NCI-H2171 (cell line): ENCODE results near the gene RETSAT.
"Not testable (repeated sequence)": the region's sequence is repeated elsewhere in the genome, so short reads cannot be mapped to it uniquely, and the experiment has no call there.

Experiments
- DNase-seq: peaks from one replicate; lab custom pipeline; 2025; lab: John Stamatoyannopoulos, UW

Gene RETSAT

GRCh38 chr2:85354286-85355072 lies at the start of gene RETSAT, which contains the start of gene ELMOD3:
Gene RETSAT (minus strand): TSS chr2:85354528. CDS start chr2:85354507, 21 bp downstream.
Gene ELMOD3 (plus strand): TSS chr2:85354769. CDS start chr2:85357199, 2,430 bp downstream.
- peak; percentile 97 for DNase-seq

DNA sequence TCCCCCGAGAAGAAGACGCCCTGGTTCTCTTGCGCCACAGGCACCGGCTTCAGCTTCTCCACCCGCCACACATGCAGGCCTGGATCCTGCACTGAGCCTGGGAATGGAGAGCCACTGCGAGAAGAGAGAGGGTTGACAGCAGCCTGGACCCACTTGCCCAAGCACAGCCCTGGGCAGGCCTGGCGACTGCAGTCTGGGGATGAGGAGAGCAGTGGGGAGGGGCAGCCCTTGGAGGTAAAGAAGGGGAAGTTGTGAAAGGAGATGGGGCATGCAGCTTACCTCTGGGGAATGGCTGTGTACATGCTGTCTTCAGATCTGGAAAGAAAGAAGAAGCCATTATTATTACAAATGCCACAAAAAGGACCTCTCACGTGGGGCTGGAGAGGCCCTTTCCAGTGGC lies 47.5 kb upstream of the RETSAT start:
- DNase-seq = no peak

GRCh38 chr2:85401464-85401805 lies 47.1 kb upstream of the RETSAT start:
- DNase-seq = no peak

- no peak for DNase-seq
Observed at GRCh38 chr2:85400541-85401463, 46.5 kb upstream of the RETSAT start.

DNA sequence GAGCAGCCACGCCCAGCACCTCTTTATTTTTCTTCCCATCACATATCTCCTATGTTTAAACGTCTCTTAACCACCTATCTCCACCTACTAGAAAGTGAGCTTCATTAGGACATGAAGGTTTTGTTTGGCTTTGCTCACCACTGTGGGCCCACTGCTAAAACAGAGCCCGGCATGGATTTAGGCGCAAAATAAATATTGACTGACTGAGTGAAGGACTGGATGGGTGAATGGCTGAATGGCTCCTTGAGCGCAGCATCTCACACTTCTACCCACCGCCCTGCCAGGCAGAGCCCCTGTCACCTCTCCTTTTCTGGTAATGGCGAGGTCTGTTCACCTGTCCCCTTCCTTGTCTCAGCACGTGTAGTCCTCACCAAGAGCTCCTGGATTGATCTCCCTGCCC lies 45.7 kb upstream of the RETSAT start:
- no peak for DNase-seq

DNA sequence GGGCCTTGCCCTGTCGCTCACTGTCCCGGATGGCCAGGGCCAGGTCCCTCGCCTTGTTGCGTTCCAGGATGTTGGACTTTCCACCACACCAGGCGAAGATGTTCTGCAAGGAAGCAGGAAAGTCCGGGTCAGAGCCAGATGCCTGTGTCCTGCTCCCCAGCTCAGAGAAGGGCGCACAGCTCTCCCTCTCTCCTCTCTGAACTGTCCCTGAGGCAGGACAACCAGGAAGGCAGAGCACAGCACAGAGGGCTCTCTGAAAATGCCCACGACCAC lies 44.8 kb upstream of the RETSAT start:
- DNase-seq = no peak

DNA sequence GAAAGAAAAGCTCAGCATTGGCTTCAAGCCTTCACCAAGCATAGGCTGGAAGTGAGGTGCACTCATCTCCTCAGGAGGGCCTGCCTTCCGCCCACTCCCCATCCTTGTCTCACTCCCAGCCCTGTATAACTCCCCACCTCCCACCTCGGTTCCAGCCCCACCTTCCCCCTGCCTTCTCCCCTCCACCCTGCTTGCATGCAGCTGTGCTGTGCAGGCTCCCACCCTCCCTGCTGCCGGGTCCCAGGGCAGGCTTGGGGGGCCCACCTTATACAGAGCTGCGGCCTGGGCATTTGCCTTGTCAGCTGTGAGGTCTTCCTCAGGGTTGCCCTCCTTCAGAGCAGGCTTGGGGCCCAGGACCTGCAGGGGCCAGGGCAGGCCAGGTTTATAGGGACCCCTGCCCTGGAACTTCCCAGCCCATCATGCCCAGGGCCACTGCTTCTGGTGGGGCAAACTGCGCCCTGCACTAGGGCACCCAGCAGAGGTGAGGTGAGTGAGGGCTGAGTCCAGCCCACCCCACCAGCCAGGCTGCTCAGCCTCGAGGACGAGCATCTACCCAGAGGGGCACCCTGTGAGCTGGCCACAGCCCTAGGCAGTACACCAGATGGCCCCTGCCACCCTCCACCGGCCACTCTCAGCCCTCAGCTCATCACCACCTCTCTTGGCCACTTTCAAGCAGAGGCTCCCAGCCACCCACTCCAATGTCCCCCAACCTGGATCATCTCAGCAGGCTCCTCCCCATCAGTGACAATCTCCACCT lies 44.3 kb upstream of the RETSAT start:
- DNase-seq = no peak

DNA sequence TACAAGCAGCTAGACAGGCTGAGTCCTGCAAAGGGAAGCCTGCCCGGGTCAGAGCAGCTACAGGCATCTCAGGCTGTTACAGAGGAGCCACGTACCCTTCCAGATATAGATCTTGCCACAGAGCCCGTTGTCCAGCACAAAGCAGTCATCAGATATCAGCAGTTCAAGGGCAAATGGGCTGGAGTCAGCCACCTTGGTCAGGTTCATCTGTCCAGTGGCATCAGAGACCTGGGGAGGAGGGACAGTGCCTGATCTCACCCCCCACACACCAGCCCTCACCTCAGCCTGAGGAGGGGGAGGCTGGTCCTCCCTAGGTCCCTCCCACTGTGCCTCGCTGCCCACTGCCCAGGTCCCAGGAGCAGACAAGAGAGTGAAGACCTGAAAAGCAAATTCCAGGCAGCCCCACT lies 43.6 kb upstream of the RETSAT start:
- DNase-seq = no peak

- DNase-seq = no peak
Observed at GRCh38 chr2:85396531-85397470, 42.5 kb upstream of the RETSAT start.

DNA sequence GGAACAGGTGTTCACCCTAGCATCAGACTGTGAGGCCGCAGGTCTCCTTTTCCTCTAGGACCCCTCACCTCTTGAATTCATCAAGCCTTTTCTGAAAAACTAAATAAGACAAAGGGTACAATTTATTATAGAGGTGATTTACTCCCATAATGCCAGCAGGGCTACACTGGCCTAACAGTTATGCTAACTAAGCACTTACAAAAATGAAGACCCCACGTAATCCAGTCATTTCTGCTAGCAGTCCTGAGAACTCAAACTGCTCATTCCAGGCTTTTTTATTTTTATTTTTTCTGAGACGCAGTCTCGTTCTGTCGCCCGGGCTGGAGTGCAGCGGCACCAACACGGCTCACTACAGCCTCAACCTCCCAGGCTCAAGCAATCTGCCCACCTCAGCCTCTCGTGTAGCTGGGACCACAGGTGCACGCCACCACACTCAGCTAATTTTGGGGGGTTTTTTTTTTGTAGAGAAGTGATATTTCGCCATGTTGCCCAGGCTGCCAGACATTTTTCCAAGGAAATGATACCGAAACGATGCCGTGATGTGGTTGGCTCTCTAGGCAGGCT lies 41.7 kb upstream of the RETSAT start:
- DNase-seq = no peak

DNA sequence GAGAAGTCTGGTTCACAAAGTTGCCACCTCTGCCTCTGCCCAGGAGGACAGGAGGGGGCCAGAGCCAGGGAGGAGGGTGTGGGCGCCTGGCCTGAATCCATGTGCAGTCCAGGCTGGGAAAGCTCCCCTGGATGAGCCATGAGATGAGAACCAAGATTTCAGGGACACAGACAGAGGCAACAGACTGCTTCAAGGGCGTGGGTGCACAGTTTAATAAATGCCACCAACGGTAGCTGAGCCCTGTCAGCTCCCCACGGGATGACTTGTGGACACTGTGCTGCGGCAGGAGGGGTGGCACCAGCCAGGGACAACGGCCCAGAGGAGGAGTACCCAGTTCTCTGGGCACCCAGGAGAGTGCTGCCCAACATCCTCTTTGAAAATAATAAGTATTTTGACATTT lies 40.6 kb upstream of the RETSAT start:
- no peak for DNase-seq

DNA sequence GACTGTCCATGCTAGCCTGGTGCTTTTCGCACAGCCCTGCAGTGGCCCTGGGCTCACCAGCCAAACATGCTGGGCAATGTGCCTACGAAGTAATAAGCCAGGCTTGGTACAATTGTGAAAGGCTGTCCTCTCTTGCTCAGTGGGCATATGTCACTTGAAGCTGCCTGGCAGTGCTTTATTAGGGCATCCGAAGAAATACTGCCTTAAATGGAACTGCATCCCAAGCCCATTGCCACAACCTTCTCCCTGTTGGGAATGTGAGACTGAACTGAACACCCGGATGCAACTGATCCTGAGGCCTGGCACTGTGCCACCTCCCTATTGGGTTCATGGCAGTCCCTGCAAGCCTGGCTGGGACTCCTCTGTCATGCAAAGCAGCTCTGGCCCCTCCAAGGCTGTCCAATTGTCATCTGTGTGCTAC lies 39.9 kb upstream of the RETSAT start:
- DNase-seq = peak; percentile 66

GRCh38 chr2:85393836-85394235 lies 39.5 kb upstream of the RETSAT start:
- DNase-seq = no peak

GRCh38 chr2:85390941-85391669 lies 36.8 kb upstream of the RETSAT start:
- no peak for DNase-seq

DNA sequence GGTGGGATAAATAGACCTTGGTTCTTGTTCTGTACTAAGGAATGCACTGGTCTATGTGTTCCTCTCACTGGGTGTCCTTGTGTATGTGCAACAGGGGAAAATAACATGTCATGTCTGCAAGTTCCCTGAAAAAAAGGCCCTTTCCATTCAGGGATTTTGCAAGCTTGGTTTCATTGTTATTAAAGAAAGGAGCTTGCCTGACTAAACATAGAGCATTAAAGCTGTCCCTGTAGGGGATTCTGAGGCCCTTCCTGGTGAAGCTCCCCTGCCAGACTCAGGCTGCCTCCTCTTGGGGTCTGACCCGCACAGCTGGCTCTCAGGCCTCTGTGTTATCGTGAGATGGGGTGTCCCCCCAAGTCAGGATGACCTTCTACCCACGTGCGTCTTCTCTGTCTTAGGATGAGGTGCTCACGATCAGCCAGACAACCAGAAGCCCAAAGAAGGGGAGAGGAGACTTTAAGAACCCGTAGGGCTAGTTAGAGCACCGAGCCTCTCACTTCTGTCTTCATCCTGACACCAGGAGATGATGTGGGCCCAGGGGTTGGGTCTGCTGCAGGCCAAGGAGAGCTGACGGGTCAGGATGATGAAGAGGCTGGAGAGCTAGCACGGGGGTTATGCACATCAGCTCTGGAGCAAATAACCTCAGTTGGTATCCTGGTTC lies 34.7 kb upstream of the RETSAT start:
- no peak for DNase-seq

- no peak for DNase-seq
Observed at GRCh38 chr2:85387754-85388153, 33.4 kb upstream of the RETSAT start.

DNA sequence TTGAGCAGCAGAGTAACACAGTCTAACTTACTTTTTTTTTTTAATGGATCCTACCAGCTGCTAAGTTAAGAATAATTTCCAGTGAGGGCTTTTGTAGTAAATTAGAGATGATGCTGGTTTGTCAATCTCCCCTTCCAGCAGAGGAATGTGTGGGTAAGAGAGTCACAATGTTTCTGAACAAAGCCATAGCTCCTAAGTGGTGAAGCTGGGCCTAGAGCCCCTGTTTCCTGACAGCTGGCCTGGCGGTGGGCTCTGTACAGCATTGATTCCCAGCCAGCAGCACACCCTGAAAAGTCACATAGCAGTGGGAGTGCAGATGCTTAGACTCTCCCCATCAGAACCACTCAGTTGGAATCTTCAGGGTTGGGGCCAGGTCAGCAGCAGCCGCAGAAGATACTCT lies 31.4 kb upstream of the RETSAT start:
- no peak for DNase-seq

- no peak for DNase-seq
Observed at GRCh38 chr2:85383850-85384249, 29.5 kb upstream of the RETSAT start.

DNA sequence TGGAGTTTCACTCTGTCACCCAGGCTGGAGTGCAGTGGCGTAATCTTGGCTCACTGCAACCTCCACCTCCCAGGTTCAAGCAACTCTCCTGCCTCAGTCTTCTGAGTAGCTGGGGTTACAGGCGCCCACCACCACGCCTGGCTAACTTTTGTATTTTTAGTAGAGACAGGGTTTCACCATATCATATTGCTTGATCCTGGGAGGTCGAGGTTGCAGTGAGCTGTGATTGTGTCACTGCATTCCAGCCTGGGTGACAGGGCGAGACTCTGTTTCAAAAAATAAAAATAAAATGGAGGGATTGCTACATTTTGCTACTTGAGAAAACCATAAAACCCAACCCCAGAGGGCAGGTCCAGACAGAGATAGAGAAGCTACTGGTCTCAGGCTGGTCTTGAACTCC lies 28.8 kb upstream of the RETSAT start:
- not testable (repeated sequence) for DNase-seq

DNA sequence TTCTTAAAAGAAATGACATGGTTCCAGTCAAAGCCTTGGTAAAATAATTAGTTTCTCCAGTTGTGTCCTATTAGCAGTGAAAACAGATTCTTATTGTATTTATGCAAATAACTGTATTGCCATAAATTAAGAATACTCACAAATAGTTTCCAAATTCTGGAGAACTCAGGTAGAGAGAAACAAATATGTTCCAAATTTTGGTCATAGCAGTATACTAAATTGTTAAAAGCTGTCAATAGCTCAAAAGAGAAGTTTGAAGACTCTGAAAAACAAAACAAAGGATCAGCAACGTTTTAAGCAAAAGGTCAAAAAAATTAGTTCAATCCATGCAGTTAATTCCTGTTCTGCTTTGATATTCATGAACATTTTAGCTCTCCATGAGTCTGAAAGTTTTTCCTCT lies 25.7 kb upstream of the RETSAT start:
- no peak for DNase-seq
